Measurements from ENCODE around the gene ABCC4.

The ABCC4 gene

GRCh38 chr13:95301183-95301967, at the start of gene ABCC4:
Gene ABCC4, minus strand, starts transcription at chr13:95301451. Its CDS starts 137 bp downstream, at chr13:95301314.
- in situ Hi-C loops (cut with HindIII; ENCODE audit: low pct_ligation_motif_present, low pct_unique_long_range_greater_than_20kb, low sequenced_read_pairs), result no loop called here
- peak; percentile 80 for DNase-seq

- no peak for DNase-seq
- in situ Hi-C loops (cut with HindIII; ENCODE audit: low pct_ligation_motif_present, low pct_unique_long_range_greater_than_20kb, low sequenced_read_pairs), result no loop called here
Observed at GRCh38 chr13:95349267-95349666, 48.0 kb upstream of the ABCC4 start.

GRCh38 chr13:95343944-95344343, 42.7 kb upstream of the ABCC4 start:
- in situ Hi-C loops (cut with HindIII; ENCODE audit: low pct_ligation_motif_present, low pct_unique_long_range_greater_than_20kb, low sequenced_read_pairs), result no loop called here
- DNase-seq, result no peak

GRCh38 chr13:95341441-95341840, 40.2 kb upstream of the ABCC4 start:
- DNase-seq, result no peak
- in situ Hi-C loops (cut with HindIII; ENCODE audit: low pct_ligation_motif_present, low pct_unique_long_range_greater_than_20kb, low sequenced_read_pairs), result no loop called here

- no peak for DNase-seq
- in situ Hi-C loops (cut with HindIII; ENCODE audit: low pct_ligation_motif_present, low pct_unique_long_range_greater_than_20kb, low sequenced_read_pairs), result no loop called here
Observed at GRCh38 chr13:95338905-95339304, 37.7 kb upstream of the ABCC4 start.

GRCh38 chr13:95337597-95337996, 36.3 kb upstream of the ABCC4 start:
- in situ Hi-C loops (cut with HindIII; ENCODE audit: low pct_ligation_motif_present, low pct_unique_long_range_greater_than_20kb, low sequenced_read_pairs), result no loop called here
- DNase-seq, result no peak

GRCh38 chr13:95335667-95336066, 34.4 kb upstream of the ABCC4 start:
- in situ Hi-C loops (cut with HindIII; ENCODE audit: low pct_ligation_motif_present, low pct_unique_long_range_greater_than_20kb, low sequenced_read_pairs), result no loop called here
- DNase-seq, result peak; percentile 39

GRCh38 chr13:95328386-95328785, 27.1 kb upstream of the ABCC4 start:
- in situ Hi-C loops (cut with HindIII; ENCODE audit: low pct_ligation_motif_present, low pct_unique_long_range_greater_than_20kb, low sequenced_read_pairs), result no loop called here
- DNase-seq, result no peak

GRCh38 chr13:95327190-95327589, 25.9 kb upstream of the ABCC4 start:
- in situ Hi-C loops (cut with HindIII; ENCODE audit: low pct_ligation_motif_present, low pct_unique_long_range_greater_than_20kb, low sequenced_read_pairs), result no loop called here

GRCh38 chr13:95326695-95327094, 25.4 kb upstream of the ABCC4 start:
- no peak for DNase-seq
- in situ Hi-C loops (cut with HindIII; ENCODE audit: low pct_ligation_motif_present, low pct_unique_long_range_greater_than_20kb, low sequenced_read_pairs), result no loop called here

More at GRCh38 chr13:95327190-95327589, 25.9 kb upstream of the ABCC4 start:
- DNase-seq, result no peak

GRCh38 chr13:95325485-95325884, 24.2 kb upstream of the ABCC4 start:
- DNase-seq, result no peak
- in situ Hi-C loops (cut with HindIII; ENCODE audit: low pct_ligation_motif_present, low pct_unique_long_range_greater_than_20kb, low sequenced_read_pairs), result no loop called here

GRCh38 chr13:95323930-95324662, 22.8 kb upstream of the ABCC4 start:
- DNase-seq, result no peak
- in situ Hi-C loops (cut with HindIII; ENCODE audit: low pct_ligation_motif_present, low pct_unique_long_range_greater_than_20kb, low sequenced_read_pairs), result no loop called here

GRCh38 chr13:95319551-95320274, 18.5 kb upstream of the ABCC4 start:
- in situ Hi-C loops (cut with HindIII; ENCODE audit: low pct_ligation_motif_present, low pct_unique_long_range_greater_than_20kb, low sequenced_read_pairs), result no loop called here
- DNase-seq, result no peak

- in situ Hi-C loops (cut with HindIII; ENCODE audit: low pct_ligation_motif_present, low pct_unique_long_range_greater_than_20kb, low sequenced_read_pairs), result no loop called here
- DNase-seq, result peak; percentile 77
Observed at GRCh38 chr13:95317039-95317989, 16.1 kb upstream of the ABCC4 start.

GRCh38 chr13:95315752-95316151, 14.5 kb upstream of the ABCC4 start:
- in situ Hi-C loops (cut with HindIII; ENCODE audit: low pct_ligation_motif_present, low pct_unique_long_range_greater_than_20kb, low sequenced_read_pairs), result no loop called here
- DNase-seq, result no peak

- in situ Hi-C loops (cut with HindIII; ENCODE audit: low pct_ligation_motif_present, low pct_unique_long_range_greater_than_20kb, low sequenced_read_pairs), result no loop called here
- no peak for DNase-seq
Observed at GRCh38 chr13:95307507-95307906, 6.3 kb upstream of the ABCC4 start.

- DNase-seq, result no peak
- in situ Hi-C loops (cut with HindIII; ENCODE audit: low pct_ligation_motif_present, low pct_unique_long_range_greater_than_20kb, low sequenced_read_pairs), result no loop called here
Observed at GRCh38 chr13:95304453-95304852, 3.2 kb upstream of the ABCC4 start.

- in situ Hi-C loops (cut with HindIII; ENCODE audit: low pct_ligation_motif_present, low pct_unique_long_range_greater_than_20kb, low sequenced_read_pairs), result no loop called here
- DNase-seq, result no peak
Observed at GRCh38 chr13:95301968-95302393, 730 bp upstream of the ABCC4 start.

All from ACHN (cell line).